Panc1 (cell line): Measurements from ENCODE around the gene GNG7. TPM values are rescaled to one million over a fixed set of nuclear protein-coding genes. Genes with fewer than 3 reads are reported as not detected.

Source experiments
- ATAC-seq: fragments of 200-7000 bp; cut with Tn5 transposase; 2 replicates; pipeline ENCODE4 v1.9.1; 2020; ENCODE audit warnings: mild to moderate bottlenecking, moderate library complexity
- BruUV-seq: library from RNA; stranded (reverse); fragments of 400-500 nt; replicated peaks from 2 replicates; lab custom pipeline; 2021; lab: Mats Ljungman, UMichigan
- CTCF ChIA-PET: fragments of 300-600 bp; sonication (Branson Sonifier 250); formaldehyde crosslinking; loops from one replicate; lab custom pipeline; 2022; ENCODE audit warnings: antibody characterized with exemption; lab: Charles Lee
- POLR2A ChIA-PET: fragments of 300-600 bp; sonication (Branson Sonifier 250); formaldehyde crosslinking; loops from one replicate; lab custom pipeline; 2022; ENCODE audit warnings: antibody characterized with exemption; lab: Charles Lee
- DNase-seq: peaks from one replicate; pipeline ENCODE4 v3.0.0-alpha.2; 2010; ENCODE audit warnings: low read depth, low spot score
- H3K27ac ChIP-seq: 2 replicates; pipeline ENCODE4 v1.5.1; 2011; ENCODE audit warnings: mild to moderate bottlenecking, low read length, inconsistent platforms
- H3K27me3 ChIP-seq: fragments of 200-500 bp; sonication (Bioruptor generic); 2 replicates; pipeline ENCODE4 v1.6.0; 2014; ENCODE audit warnings: low read length, inconsistent platforms; ENCODE audit not compliant: control insufficient read depth, insufficient read depth
- H3K36me3 ChIP-seq: fragments of 200-500 bp; sonication (Bioruptor generic); 2 replicates; pipeline ENCODE4 v1.5.1; 2014; ENCODE audit warnings: inconsistent platforms, mild to moderate bottlenecking, low read length, moderate library complexity; ENCODE audit not compliant: control insufficient read depth, insufficient read depth
- H3K4me1 ChIP-seq: 2 replicates; pipeline ENCODE4 v1.5.1; 2011; ENCODE audit warnings: inconsistent platforms, mild to moderate bottlenecking, low read length, moderate library complexity; ENCODE audit not compliant: control insufficient read depth, insufficient read depth
- H3K4me3 ChIP-seq, 2 experiments: 2 replicates each; pipeline ENCODE4 v1.5.1; 2011 to 2012; ENCODE audit warnings: low read depth in 2 of 2, low read length in 2 of 2, mild to moderate bottlenecking in 2 of 2, inconsistent platforms in 1 of 2, moderate library complexity in 1 of 2
- H3K9me3 ChIP-seq: fragments of 200-500 bp; sonication (Bioruptor generic); 2 replicates; pipeline ENCODE4 v1.5.1; 2014; ENCODE audit warnings: low read depth, mild to moderate bottlenecking, inconsistent platforms, low read length, moderate library complexity; ENCODE audit not compliant: control insufficient read depth, insufficient read depth
- POLR2AphosphoS5 ChIP-seq: IDR thresholded peaks from 2 replicates; pipeline ENCODE4 v1.6.1; 2012; ENCODE audit warnings: mild to moderate bottlenecking, low read depth, low read length, moderate library complexity
- SIN3A ChIP-seq: IDR thresholded peaks from 2 replicates; pipeline ENCODE4 v1.6.1; 2012; ENCODE audit warnings: low read depth, mild to moderate bottlenecking, low read length, moderate library complexity, borderline replicate concordance; ENCODE audit not compliant: insufficient read depth
- TCF7L2 ChIP-seq: IDR thresholded peaks from 2 replicates; pipeline ENCODE4 v1.6.1; 2011; ENCODE audit warnings: mild to moderate bottlenecking, low read depth, low read length, inconsistent platforms
- in situ Hi-C: cut with HindIII; loops from 2 replicates; pipeline ENCODE4 v1.10.0; 2016; ENCODE audit warnings: low sequenced_read_pairs, low pct_unique_long_range_greater_than_20kb
- intact Hi-C: fragments of 100-400 bp; cut with micrococcal nuclease; formaldehyde crosslinking; loops from one replicate; pipeline ENCODE4 v1.10.0; 2022; ENCODE audit not compliant: unreplicated experiment
- total RNA-seq: library from RNA; stranded (reverse); gene quantifications from one replicate; pipeline ENCODE4 v1.2.1, GENCODE V29; 2021; ENCODE audit not compliant: unreplicated experiment
- TF ChIP-seq, protein P1 (sequence below), 2 experiments: IDR thresholded peaks; 2 replicates each; pipeline ENCODE4 v1.6.1; 2011 to 2012; ENCODE audit warnings: low read depth in 2 of 2, control low read depth in 1 of 2, low read length in 1 of 2, mild to moderate bottlenecking in 1 of 2, moderate library complexity in 1 of 2; ENCODE audit not compliant: insufficient read depth in 1 of 2
- TF ChIP-seq, protein P2 (sequence below): fragments of 450-650 bp; IDR thresholded peaks from 2 replicates; pipeline ENCODE4 v1.5.1; 2017; ENCODE audit warnings: mild to moderate bottlenecking

GNG7 gene
- total RNA-seq, 1 experiment from 2014 or later, result 0.74 TPM

DNA sequence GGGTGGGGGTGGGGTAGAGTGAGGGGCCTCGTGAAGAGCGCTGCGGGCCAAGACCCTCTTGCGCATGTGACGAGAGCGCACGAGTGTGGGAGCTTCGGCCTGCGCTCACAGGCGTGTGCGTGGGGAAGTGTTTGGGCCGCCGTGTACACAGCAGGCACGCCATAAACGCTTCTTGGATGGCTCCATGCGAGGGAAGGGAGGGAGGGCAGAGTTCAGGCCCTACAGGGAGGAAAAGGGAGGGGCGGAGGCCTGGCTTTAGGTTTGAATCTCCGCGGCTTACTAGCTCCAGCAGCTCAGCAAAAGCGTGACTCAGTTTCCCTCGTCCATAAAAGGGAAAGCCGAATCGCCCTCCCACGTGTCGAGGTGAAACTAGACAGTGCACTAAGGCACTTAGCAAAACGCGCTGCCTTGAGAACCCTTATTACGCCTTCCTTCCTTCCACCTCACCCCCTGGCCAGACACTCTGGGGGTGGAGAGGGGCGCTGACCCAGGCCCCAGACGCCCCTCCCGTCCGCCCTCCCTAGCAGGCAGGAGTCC lies 214.0 kb downstream of the GNG7 start:
- BruUV-seq, result no TSS peak
- peaks cover 26% of the 10 kb centered on the region for H3K4me1 ChIP-seq
- no peaks in the 10 kb centered on the region for H3K36me3 ChIP-seq
- H3K4me3 ChIP-seq, result peak overlapping the region; percentile 13 to 33; a peak in 2 of 4 replicates
- H3K9me3 ChIP-seq, result no peaks in the 10 kb centered on the region
- ChIA-PET POLR2A (no interaction called here), CTCF (no interaction called here)
- ATAC-seq (no peak), DNase-seq (no peak)
- intact Hi-C loops (no loop called here), in situ Hi-C loops (no loop called here)
- H3K27me3 ChIP-seq, result no peaks in the 10 kb centered on the region
- peak overlapping the region; percentile 65 for H3K27ac ChIP-seq
- TF ChIP-seq SIN3A, result no peak
- TF ChIP-seq POLR2AphosphoS5, result no peak
- TF ChIP-seq, protein P1, sequence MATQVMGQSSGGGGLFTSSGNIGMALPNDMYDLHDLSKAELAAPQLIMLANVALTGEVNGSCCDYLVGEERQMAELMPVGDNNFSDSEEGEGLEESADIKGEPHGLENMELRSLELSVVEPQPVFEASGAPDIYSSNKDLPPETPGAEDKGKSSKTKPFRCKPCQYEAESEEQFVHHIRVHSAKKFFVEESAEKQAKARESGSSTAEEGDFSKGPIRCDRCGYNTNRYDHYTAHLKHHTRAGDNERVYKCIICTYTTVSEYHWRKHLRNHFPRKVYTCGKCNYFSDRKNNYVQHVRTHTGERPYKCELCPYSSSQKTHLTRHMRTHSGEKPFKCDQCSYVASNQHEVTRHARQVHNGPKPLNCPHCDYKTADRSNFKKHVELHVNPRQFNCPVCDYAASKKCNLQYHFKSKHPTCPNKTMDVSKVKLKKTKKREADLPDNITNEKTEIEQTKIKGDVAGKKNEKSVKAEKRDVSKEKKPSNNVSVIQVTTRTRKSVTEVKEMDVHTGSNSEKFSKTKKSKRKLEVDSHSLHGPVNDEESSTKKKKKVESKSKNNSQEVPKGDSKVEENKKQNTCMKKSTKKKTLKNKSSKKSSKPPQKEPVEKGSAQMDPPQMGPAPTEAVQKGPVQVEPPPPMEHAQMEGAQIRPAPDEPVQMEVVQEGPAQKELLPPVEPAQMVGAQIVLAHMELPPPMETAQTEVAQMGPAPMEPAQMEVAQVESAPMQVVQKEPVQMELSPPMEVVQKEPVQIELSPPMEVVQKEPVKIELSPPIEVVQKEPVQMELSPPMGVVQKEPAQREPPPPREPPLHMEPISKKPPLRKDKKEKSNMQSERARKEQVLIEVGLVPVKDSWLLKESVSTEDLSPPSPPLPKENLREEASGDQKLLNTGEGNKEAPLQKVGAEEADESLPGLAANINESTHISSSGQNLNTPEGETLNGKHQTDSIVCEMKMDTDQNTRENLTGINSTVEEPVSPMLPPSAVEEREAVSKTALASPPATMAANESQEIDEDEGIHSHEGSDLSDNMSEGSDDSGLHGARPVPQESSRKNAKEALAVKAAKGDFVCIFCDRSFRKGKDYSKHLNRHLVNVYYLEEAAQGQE (IDR thresholded peaks at IDR 0.05; ENCODE audit: insufficient read depth in 1 of 2, low read depth in 2 of 2, low read length in 1 of 2), result no peak
- no peak for TF ChIP-seq TCF7L2
- TF ChIP-seq, protein P2, sequence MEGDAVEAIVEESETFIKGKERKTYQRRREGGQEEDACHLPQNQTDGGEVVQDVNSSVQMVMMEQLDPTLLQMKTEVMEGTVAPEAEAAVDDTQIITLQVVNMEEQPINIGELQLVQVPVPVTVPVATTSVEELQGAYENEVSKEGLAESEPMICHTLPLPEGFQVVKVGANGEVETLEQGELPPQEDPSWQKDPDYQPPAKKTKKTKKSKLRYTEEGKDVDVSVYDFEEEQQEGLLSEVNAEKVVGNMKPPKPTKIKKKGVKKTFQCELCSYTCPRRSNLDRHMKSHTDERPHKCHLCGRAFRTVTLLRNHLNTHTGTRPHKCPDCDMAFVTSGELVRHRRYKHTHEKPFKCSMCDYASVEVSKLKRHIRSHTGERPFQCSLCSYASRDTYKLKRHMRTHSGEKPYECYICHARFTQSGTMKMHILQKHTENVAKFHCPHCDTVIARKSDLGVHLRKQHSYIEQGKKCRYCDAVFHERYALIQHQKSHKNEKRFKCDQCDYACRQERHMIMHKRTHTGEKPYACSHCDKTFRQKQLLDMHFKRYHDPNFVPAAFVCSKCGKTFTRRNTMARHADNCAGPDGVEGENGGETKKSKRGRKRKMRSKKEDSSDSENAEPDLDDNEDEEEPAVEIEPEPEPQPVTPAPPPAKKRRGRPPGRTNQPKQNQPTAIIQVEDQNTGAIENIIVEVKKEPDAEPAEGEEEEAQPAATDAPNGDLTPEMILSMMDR, result no peak

DNA sequence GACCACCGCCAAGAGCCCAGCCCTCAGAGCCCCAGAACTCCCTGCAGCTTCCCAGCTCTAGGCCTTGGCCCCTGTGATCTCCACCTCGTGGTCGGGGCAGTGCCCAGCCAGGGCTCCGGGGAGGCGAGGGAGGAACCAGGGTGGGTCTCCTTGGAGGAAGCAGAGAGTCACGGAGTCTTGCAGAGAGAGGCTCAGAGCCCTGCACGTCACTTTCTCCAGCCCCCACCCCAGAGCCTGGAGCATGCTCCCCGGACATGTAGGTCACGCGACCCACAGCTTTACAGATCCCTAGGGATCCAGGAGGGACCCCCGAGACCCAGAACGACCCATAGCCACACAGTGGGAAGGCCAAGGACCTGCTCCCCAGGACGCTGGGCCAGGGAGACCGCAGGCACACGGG lies 214.7 kb downstream of the GNG7 start:
- H3K36me3 ChIP-seq, result no peaks in the 10 kb centered on the region
- TF ChIP-seq SIN3A (no peak), TCF7L2 (no peak), POLR2AphosphoS5 (no peak)
- TF ChIP-seq, protein P1 (IDR thresholded peaks at IDR 0.05; ENCODE audit: insufficient read depth in 1 of 2, low read depth in 2 of 2, low read length in 1 of 2), result no peak
- TF ChIP-seq, protein P2, result no peak
- no peak for DNase-seq
- intact Hi-C loops, result no loop called here
- peaks cover 24% of the 10 kb centered on the region for H3K4me1 ChIP-seq
- no TSS peak for BruUV-seq
- POLR2A ChIA-PET, result interaction anchor here (0.6 kb wide), 1 partner anchor 53 kb away, joined by 4 read pairs; no protein-coding TSS in a partner anchor
- H3K27ac ChIP-seq, result peak overlapping the region; percentile 65
- CTCF ChIA-PET, result no interaction called here
- no peaks in the 10 kb centered on the region for H3K9me3 ChIP-seq
- peak; percentile 75 for ATAC-seq
- no peak overlapping the region for H3K4me3 ChIP-seq
- no peaks in the 10 kb centered on the region for H3K27me3 ChIP-seq
- in situ Hi-C loops, result no loop called here
